Erythroblast (primary cell): ENCODE measurements around the gene SERINC3.

Experiments
- DNase-seq, 2 experiments: peaks; one replicate each; lab custom pipeline; 2025; lab: John Stamatoyannopoulos, UW
- GATA1 ChIP-seq: IDR thresholded peaks from 2 replicates; pipeline ENCODE4 v1.6.1; 2011; ENCODE audit warnings: low read depth, mild to moderate bottlenecking, control low read depth, low read length, moderate library complexity
- POLR2A ChIP-seq: IDR thresholded peaks from 2 replicates; pipeline ENCODE4 v1.6.1; 2011; ENCODE audit warnings: mild to moderate bottlenecking, low read length

The SERINC3 gene

DNA sequence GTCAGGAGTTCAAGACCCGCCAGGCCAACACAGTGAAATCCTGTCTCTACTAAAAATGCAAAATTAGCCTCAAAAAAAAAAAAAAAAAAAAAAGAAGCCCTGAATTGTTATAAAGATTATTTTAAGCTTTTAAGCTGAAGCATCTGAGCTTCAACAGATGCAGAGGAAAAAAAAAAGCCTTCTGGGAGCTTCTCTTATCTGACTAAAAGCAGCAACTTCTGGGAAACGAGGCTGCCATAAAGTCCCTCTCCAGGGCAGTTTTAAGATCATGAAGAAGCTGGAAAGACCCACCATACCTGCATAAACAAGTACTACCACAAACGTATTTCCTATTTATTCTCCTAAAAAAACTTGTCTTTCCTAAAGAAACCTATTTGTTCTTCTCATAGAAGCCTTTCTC, 3.6 kb downstream of the SERINC3 start:
- peak; percentile 53 to 63 for DNase-seq
- TF ChIP-seq POLR2A (no peak), GATA1 (no peak)

DNA sequence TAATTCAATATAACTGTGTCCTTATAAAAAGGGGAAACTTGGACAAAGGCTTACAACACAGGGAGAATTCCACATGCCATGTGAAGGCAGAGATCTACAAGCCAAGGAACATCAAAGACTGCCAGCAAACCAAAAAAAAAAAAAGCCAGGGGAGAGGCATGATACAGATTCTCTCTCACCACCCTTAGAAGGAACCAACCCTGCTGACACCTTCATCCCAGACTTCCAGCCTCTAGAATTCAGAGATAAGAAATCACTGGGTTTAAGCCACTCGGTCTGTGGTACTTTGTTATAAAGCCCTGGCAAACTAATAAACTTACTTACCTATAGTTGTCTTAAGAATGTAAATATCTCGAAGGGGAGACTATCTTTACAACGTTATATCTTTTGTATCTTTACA, 4.4 kb downstream of the SERINC3 start:
- DNase-seq, result no peak
- no peak for TF ChIP-seq POLR2A
- no peak for TF ChIP-seq GATA1

DNA sequence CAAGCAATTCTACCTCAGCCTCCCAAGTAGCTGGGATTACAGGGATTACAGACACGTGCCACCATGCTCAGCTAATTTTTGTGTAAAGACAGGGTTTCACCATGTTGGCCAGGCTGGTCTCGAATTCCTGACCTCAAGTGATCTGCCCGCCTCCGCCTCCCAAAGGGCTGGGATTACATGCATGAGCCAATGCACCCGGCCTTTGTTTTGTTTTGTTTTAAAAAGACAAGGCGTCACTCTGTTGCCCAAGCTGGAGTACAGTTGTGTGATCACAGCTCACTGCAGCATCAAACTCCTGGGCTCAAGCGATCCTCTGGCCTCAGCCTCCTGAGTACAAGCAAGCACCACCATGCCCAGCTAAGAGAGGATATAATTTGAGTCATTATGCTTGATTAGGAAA, 5.4 kb downstream of the SERINC3 start:
- DNase-seq, result no peak
- TF ChIP-seq GATA1 (no peak), POLR2A (no peak)

DNA sequence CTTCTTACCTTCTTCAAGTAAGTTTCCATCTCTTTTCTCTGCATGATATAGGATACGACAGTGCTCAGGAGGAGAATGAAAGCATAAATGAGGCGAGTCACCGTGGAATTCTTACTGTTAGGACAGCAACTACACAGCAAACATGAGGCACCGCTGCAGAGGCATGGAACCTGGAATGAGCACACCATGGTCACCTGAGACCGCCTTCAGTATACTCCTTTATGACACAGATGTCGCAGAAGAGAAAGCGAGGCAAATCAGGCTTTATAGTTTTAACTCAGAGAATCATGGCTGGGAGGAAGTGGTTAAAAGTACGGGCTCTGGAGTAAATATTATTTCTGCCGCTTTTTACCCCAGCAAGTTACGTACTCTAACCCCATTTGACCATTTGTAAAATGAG, 8.0 kb downstream of the SERINC3 start:
- no peak for DNase-seq
- no peak for TF ChIP-seq GATA1
- no peak for TF ChIP-seq POLR2A

DNA sequence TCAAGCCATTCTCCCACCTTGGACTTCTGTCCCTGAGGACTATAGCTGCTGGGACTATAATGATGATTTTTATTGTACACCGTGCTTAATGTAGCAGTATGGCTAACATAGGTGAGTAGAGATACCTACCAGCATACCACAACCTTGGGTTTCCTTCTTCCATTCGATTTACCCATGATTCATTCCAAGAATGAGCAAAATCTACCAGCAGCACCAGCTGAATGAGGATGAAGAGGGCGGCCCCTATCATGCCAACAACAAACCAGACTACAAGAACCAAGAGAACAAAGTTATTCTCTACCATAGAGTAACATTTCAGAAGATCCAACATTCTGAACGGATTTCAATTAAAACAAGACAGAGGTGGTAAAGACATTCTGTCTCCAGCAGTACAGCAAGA, 12.1 kb downstream of the SERINC3 start:
- DNase-seq, result no peak
- TF ChIP-seq GATA1 (no peak), POLR2A (no peak)

DNA sequence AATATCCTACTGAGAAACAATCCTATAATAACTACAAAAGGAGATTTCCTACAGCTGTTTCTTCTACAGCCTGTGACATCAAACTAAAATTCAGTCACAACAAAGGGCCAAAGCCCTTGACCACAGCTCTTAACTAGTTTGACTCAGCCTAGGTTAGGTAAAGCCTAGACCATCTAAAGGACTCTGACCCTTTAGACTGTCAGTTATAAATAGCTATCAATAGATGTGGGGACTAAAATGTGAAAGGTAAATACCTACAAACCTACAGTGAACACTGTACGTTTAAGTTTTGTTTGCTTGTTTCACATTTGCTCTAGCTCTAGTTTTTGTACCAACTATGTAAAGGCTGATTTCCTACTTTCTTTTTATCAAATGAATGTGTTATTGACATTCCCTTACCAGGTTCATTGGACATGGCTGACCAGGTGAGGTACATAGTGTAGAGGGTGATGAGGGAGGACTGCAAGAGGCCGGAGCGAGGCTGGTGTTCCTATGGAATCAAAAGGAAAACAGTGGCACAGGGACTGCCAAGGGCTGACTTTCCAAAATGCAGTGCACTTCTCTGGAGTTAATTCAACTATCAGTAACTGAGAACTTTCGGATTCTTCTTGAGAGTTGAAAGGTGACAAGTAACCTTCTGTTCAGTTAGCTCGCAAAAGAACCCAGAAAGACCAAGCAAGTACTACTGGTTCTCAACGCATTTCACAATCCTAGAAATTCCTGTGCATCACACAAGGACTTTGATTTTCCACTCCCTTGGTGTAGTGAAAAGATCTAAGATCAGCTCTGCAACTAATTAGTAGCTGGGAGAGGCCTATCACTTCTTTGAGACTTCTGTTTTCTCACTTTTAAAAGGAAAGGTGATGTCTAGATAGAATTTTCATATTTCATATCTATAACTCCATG, 17.2 kb downstream of the SERINC3 start:
- TF ChIP-seq POLR2A (no peak), GATA1 (no peak)
- DNase-seq, result no peak

DNA sequence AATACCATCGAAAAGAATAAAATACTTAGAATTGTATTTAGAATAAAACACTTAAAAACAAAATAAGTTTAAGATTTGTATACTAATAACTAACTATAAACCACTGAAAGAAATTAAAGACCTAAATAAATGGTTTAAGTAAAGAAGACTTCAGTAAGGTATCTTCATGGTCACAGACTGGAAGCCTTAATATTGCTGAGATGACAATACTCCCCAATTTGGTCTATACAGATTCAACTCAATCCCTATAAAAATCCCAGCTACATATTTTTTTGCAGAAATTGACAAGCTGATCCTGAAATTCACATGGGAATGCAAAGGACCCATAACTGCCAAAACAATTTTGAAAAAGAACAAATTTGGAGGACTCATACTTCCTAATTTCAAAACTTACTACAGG, 18.9 kb downstream of the SERINC3 start:
- no peak for DNase-seq
- TF ChIP-seq POLR2A (no peak), GATA1 (no peak)

DNA sequence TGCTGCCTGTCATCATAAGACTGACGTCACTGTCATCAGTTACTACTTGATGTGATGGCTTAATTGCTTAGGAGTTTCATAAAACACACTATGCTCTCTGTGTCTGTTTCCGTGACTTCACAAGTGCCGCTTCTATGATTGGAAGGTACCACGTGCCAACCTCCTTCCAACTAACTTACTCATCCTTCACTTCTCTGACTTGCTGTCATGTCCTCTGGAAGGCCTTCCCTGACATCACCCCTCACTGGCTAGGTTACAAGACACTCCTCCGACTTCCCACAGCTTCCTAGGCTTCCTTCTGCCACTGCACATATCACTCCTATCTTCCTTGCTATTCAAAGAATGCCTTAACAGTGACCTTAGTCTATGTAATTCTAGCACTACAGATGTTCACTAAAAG, 20.4 kb downstream of the SERINC3 start:
- no peak for TF ChIP-seq GATA1
- no peak for TF ChIP-seq POLR2A
- DNase-seq, result no peak

DNA sequence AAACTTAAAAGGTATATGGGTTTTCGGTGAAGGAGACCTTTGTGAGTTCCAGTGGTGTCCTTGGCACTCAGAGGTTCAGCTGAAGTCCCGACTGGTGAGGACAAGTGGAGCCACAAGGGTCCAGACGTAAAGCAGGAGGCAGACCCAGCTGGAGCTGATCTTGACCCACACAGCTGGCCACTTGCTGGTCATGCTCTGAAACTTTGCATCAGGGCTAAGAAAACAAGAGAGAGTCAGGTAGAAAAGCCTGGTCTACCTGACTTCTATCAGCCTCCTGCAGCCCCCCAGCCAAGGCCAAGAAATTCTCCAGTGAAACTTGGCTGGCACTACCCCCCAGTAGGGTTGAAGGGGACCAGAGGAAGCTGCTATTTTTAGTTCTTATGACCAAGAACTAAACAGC, 21.6 kb downstream of the SERINC3 start:
- no peak for TF ChIP-seq POLR2A
- no peak for TF ChIP-seq GATA1
- DNase-seq, result no peak

DNA sequence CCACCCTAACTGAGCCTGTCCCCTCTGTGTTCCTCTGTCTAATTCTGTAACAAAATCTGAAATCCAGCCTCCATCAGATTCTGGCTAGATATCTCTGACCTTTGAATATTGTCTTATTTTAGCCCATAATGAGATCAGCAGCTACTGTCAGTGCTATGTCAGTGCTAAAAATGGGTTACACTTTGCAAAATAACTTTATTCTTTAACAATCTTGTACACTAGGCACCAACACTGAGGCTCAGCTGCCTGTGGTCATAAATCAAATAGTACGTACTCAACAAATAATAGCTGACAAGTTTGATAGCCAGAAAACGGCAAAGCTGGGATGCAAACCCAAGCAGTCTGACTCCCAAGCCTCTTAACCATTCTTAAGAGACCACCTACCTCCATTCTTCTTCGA, 24.1 kb downstream of the SERINC3 start:
- no peak for DNase-seq
- TF ChIP-seq GATA1, result no peak
- TF ChIP-seq POLR2A, result no peak

DNA sequence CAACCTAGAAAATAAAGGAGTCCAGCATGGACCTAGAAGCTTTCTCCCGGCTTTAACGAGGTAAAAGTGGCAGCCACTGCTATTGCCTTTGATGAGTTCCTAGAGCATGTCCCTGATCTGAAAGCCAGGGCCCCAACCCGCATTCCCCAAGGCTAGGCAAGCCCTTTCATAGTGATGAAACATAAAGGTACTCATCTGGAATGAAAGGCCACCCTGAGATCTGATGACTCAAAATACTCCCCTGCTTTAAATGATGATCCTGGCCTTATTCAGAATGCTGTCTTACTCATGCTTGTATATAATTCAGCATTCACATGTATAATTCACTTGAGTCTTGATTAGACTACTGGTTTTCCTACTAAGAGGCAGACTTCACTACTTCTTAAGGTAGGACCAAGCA, 24.9 kb downstream of the SERINC3 start:
- TF ChIP-seq POLR2A (no peak), GATA1 (no peak)
- no peak for DNase-seq

DNA sequence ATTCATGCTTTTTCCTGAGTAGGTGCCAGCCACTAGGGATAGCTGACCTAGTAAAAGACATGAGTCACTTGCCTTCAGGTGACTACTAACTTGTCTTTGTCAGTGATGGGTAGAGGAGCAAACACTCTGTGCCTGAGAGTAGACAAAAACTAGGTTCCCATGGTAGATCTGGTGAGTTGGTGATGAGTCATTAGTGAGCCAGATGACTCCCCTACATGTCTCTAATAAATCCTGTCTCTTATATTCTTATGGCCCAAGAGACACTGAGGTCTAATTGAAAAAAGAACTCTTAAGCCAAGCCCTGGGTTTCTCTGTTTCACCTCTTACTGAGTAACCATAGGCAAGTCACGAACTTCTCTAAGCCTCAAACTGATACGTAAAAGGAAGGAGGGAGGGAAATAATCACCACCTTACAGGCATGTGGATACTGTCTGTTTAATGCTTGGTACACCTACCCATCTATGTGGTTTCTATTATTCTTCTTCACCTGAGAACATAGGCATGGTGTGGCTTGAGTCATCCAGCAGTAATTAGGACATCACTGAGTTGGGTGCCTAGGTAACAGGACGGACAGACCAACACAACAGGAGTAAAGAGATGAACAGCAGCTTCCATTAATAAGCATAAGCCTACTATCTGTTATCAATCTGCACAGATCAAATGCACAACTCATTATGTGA, 25.9 kb downstream of the SERINC3 start:
- TF ChIP-seq GATA1, result no peak
- TF ChIP-seq POLR2A, result no peak
- DNase-seq, result peak in 1 of 2 experiments; percentile 31

DNA sequence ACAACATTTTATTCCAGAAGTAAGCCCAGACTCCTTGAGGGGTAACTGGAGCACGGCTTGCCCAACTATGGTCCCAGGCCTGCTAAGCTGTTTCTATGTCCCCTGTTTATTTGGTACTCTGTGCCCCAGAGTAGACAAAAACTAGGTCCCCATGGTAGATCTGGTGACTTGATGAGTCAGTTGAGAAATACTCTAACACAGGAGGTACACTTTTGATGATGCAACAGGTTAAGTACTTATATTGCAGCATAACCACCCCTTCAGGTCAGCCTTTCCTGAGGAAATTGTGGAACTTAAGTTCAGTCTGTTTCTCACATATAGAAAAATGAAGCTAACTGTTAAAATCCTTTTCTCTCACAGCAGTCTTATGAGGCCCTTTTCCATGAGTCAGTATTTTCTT, 26.6 kb downstream of the SERINC3 start:
- TF ChIP-seq POLR2A, result peak; percentile 10
- no peak for TF ChIP-seq GATA1
- peak in 1 of 2 experiments; percentile 38 for DNase-seq

DNA sequence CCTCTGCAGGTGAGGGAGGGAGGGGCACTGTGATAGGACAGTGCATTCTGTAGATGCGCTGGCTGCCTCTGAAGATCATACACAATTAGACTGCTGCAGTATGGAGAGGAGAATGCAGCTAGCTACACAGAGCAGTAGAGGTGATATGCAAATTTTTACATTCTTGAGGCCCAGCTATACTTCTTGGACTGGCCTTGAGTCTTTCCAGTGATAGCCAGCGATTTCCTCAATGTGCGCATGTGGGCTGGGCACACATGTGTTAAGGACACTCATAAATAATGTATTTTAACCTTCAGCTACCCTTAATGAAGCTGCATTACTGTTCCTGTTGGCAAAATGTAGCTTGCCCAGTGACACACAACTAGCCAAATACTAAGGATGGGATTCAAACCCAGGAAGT, 27.2 kb downstream of the SERINC3 start:
- DNase-seq, result no peak
- TF ChIP-seq GATA1 (no peak), POLR2A (no peak)
